HepG2 (cell line): ENCODE data around the gene EFS. TPM values are rescaled to one million over a fixed set of nuclear protein-coding genes. Genes with fewer than 3 reads are reported as not detected.
A peak's percentile ranks its signal among the peaks of the same experiment; 100 is the strongest.

Experiments used
- CEBPB ChIP-seq: IDR thresholded peaks from 2 replicates; pipeline ENCODE4 v1.6.1; 2011; ENCODE audit warnings: low read depth, low read length, improper control_type of control experiment, borderline replicate concordance
- CSRNP2 ChIP-seq: sonication (generic); formaldehyde crosslinking; conservative IDR thresholded peaks from 2 replicates; pipeline ENCODE4 v1.8.0; 2022; ENCODE audit warnings: low read depth, missing genetic modification reagents
- ETS1 ChIP-seq: sonication (generic); formaldehyde crosslinking; IDR thresholded peaks from 2 replicates; pipeline ENCODE4 v1.4.0; 2020; ENCODE audit warnings: missing genetic modification reagents
- HCFC1 ChIP-seq: fragments of 150-350 bp; IDR thresholded peaks from 2 replicates; pipeline ENCODE4 v1.6.1; 2014; ENCODE audit warnings: low read depth, low read length
- KDM5B ChIP-seq: sonication (generic); formaldehyde crosslinking; IDR thresholded peaks from 2 replicates; pipeline ENCODE4 v1.4.0; 2020; ENCODE audit warnings: missing genetic modification reagents, mild to moderate bottlenecking, borderline replicate concordance
- MLXIP ChIP-seq: sonication (generic); formaldehyde crosslinking; IDR thresholded peaks from 2 replicates; pipeline ENCODE4 v1.9.0; 2021; ENCODE audit warnings: missing genetic modification reagents, borderline replicate concordance
- TEAD3 ChIP-seq: optimal IDR thresholded peaks from 2 replicates; pipeline ENCODE3; 2016; ENCODE audit warnings: borderline replicate concordance
- THAP7 ChIP-seq: sonication (generic); formaldehyde crosslinking; IDR thresholded peaks from 2 replicates; pipeline ENCODE4 v1.8.1; 2023; ENCODE audit warnings: mild to moderate bottlenecking, missing genetic modification reagents
- TOE1 ChIP-seq: sonication (generic); formaldehyde crosslinking; IDR thresholded peaks from 2 replicates; pipeline ENCODE4 v1.4.0; 2020; ENCODE audit warnings: mild to moderate bottlenecking, missing genetic modification reagents
- ZBTB20 ChIP-seq: sonication (generic); formaldehyde crosslinking; IDR thresholded peaks from 2 replicates; pipeline ENCODE4 v1.8.1; 2023; ENCODE audit warnings: missing genetic modification reagents, low read depth, mild to moderate bottlenecking, borderline replicate concordance
- ZNF234 ChIP-seq: sonication (generic); formaldehyde crosslinking; conservative IDR thresholded peaks from 2 replicates; pipeline ENCODE4 v1.5.1; 2020; ENCODE audit warnings: mild to moderate bottlenecking, missing genetic modification reagents
- ZNF251 ChIP-seq: sonication (generic); formaldehyde crosslinking; IDR thresholded peaks from 2 replicates; pipeline ENCODE4 v1.9.0; 2021; ENCODE audit warnings: mild to moderate bottlenecking, missing genetic modification reagents
- ZNF567 ChIP-seq: sonication (generic); formaldehyde crosslinking; IDR thresholded peaks from 2 replicates; pipeline ENCODE4 v1.8.1; 2023; ENCODE audit warnings: mild to moderate bottlenecking, missing genetic modification reagents, borderline replicate concordance
- ZNF678 ChIP-seq: sonication (generic); formaldehyde crosslinking; IDR thresholded peaks from 2 replicates; pipeline ENCODE4 v1.4.0; 2020; ENCODE audit warnings: mild to moderate bottlenecking, missing genetic modification reagents
- ZNF710 ChIP-seq: sonication (generic); formaldehyde crosslinking; IDR thresholded peaks from 2 replicates; pipeline ENCODE4 v1.5.0; 2020; ENCODE audit warnings: mild to moderate bottlenecking, missing genetic modification reagents, borderline replicate concordance
- ZNF790 ChIP-seq: sonication (generic); formaldehyde crosslinking; IDR thresholded peaks from 2 replicates; pipeline ENCODE4 v1.8.0; 2022; ENCODE audit warnings: missing genetic modification reagents, mild to moderate bottlenecking, borderline replicate concordance
- polyA plus RNA-seq, 8 experiments: library from polyadenylated mRNA; depleted of rRNA in 3 of 8; stranded (reverse) in 7 of 8; unstranded in 1 of 8; fragments of >200 nt; fragmentation: Illumina TruSeq in 4 of 8; extraction: Trizol in 4 of 8; gene quantifications; 2 replicates each; pipeline versions ENCODE4 v1.2.1 to v1.2.3, GENCODE V29; 2011 to 2016; ENCODE audit warnings: low read depth in 4 of 8, missing spikeins in 1 of 8, mixed read lengths in 1 of 8; ENCODE audit not compliant: insufficient read depth in 1 of 8
- total RNA-seq, 5 experiments: library from RNA; depleted of rRNA; stranded (reverse); fragments of >200 nt; fragmentation: Illumina TruSeq; extraction: Trizol; gene quantifications; 2 replicates each; pipeline ENCODE4 v1.2.3, GENCODE V29; 2016; ENCODE audit warnings: low read depth in 1 of 5

Gene EFS
- total and polyA plus RNA-seq, 2 of the 13 experiments (the other 11 are each of a cell fraction or from before 2014, with no cell fraction given), result not detected

GRCh38 chr14:23321572-23322547 is 43.1 kb downstream of the EFS start (continued):
- TF ChIP-seq ZNF710 (no peak), TEAD3 (CRISPR knock-in tag) (peak; percentile 9), CSRNP2 (CRISPR knock-in tag) (no peak; the same call in 1 of the 2 replicates), TOE1 (no peak), HCFC1 (no peak), MLXIP (CRISPR knock-in tag) (0 out of 2 replicates have a peak, but pooled peaks have one; percentile 26), ETS1 (CRISPR knock-in tag) (peak; percentile 87; the same call in 1 of the 2 replicates), ZNF234 (CRISPR knock-in tag) (no peak), KDM5B (CRISPR knock-in tag) (0 out of 2 replicates have a peak, but pooled peaks have one; percentile 9), ZNF790 (CRISPR knock-in tag) (peak; percentile 74; the same call in 1 of the 2 replicates), ZNF678 (peak; percentile 83; the same call in 1 of the 2 replicates), CEBPB (no peak), ZBTB20 (CRISPR knock-in tag) (peak; percentile 65; the same call in 1 of the 2 replicates), ZNF251 (CRISPR knock-in tag) (no peak), ZNF567 (CRISPR knock-in tag) (no peak; the same call in 1 of the 2 replicates), THAP7 (no peak)
